Esophagus (tissue), 2 donors: ENCODE results near the gene MAP3K8. TPM values are rescaled to one million over a fixed set of nuclear protein-coding genes. Genes with fewer than 3 reads are reported as not detected.
"Not testable (repeated sequence)": the region's sequence is repeated elsewhere in the genome, so short reads cannot be mapped to it uniquely, and the experiment has no call there.

Experiments used
- H3K27ac ChIP-seq, 2 donors: one replicate each; pipeline ENCODE4 v1.5.1; 2013; ENCODE audit warnings: low read depth in 2 of 2, mild to moderate bottlenecking in 2 of 2, inconsistent platforms in 1 of 2, low read length in 1 of 2, moderate library complexity in 1 of 2
- H3K27me3 ChIP-seq, 2 donors: one replicate each; pipeline ENCODE4 v1.6.1; 2013; ENCODE audit warnings: low read length in 2 of 2, control low read depth in 1 of 2, mild to moderate bottlenecking in 1 of 2; ENCODE audit not compliant: insufficient read depth in 2 of 2, control insufficient read depth in 1 of 2
- H3K36me3 ChIP-seq, 2 donors: one replicate each; pipeline ENCODE4 v1.6.1; 2013; ENCODE audit warnings: low read length in 1 of 2; ENCODE audit not compliant: control insufficient read depth in 2 of 2, insufficient read depth in 2 of 2
- H3K4me1 ChIP-seq, 2 donors: one replicate each; pipeline ENCODE4 v1.6.1; 2013; ENCODE audit warnings: low read length in 1 of 2; ENCODE audit not compliant: control insufficient read depth in 2 of 2, insufficient read depth in 2 of 2
- H3K4me3 ChIP-seq, 2 donors: one replicate each; pipeline ENCODE4 v1.5.1; 2013; ENCODE audit warnings: low read length in 2 of 2, mild to moderate bottlenecking in 2 of 2, low read depth in 1 of 2, moderate library complexity in 1 of 2
- H3K9me3 ChIP-seq, 2 donors: one replicate each; pipeline ENCODE4 v1.6.1; 2013; ENCODE audit warnings: mild to moderate bottlenecking in 2 of 2, low read depth in 1 of 2, low read length in 1 of 2, moderate library complexity in 1 of 2; ENCODE audit not compliant: control insufficient read depth in 2 of 2, insufficient read depth in 1 of 2
- WGBS, 2 donors: extraction: QIAGEN DNeasy Blood & Tissue Kit; methylation state at CpG; one replicate each; pipeline ENCODE4 v1.1.7; 2013; 5-methylcytosine and 5-hydroxymethylcytosine counted together
- polyA plus RNA-seq, 2 donors: library from polyadenylated mRNA; stranded (reverse); fragments of 200-250 nt; gene quantifications; one replicate each; pipeline ENCODE4 v1.2.3, GENCODE V29; 2013
- donor health status: healthy with polysubstance abuse.
- donor health status: Bipolar disorder and iron deficiency.

Gene MAP3K8
- polyA plus RNA-seq, 2 donors: 13.7 to 20.1 TPM

- WGBS, 2 donors: 64 to 74% methylated on average over 4 of the region's 4 CpGs
- Histone ChIP-seq H3K27me3 (no peaks in the 10 kb centered on the region), H3K27ac (no peak overlapping the region), H3K9me3 (no peaks in the 10 kb centered on the region), H3K4me1 (no peaks in the 10 kb centered on the region), H3K4me3 (no peak overlapping the region), H3K36me3 (no peaks in the 10 kb centered on the region)
Observed at GRCh38 chr10:30467651-30468338, 33.8 kb downstream of the MAP3K8 start.

GRCh38 chr10:30472414-30473155 is 38.6 kb downstream of the MAP3K8 start:
- H3K4me1 ChIP-seq: no peaks in the 10 kb centered on the region
- no peak overlapping the region for H3K27ac ChIP-seq
- no peaks in the 10 kb centered on the region for H3K36me3 ChIP-seq
- no peaks in the 10 kb centered on the region for H3K9me3 ChIP-seq
- H3K27me3 ChIP-seq: no peaks in the 10 kb centered on the region
- H3K4me3 ChIP-seq: no peak overlapping the region
- 86 to 90% methylated on average over 4 of the region's 4 CpGs for WGBS, 2 donors

- H3K27me3 ChIP-seq, H3K36me3 ChIP-seq, H3K9me3 ChIP-seq, H3K4me3 ChIP-seq, H3K27ac ChIP-seq, H3K4me1 ChIP-seq: not testable (repeated sequence)
- 71 to 74% methylated on average over 5 of the region's 5 CpGs for WGBS, 2 donors
Observed at GRCh38 chr10:30475515-30475914, 41.5 kb downstream of the MAP3K8 start.

- Histone ChIP-seq H3K4me1 (no peaks in the 10 kb centered on the region), H3K36me3 (no peaks in the 10 kb centered on the region), H3K27ac (no peak overlapping the region), H3K27me3 (no peaks in the 10 kb centered on the region), H3K9me3 (no peaks in the 10 kb centered on the region), H3K4me3 (no peak overlapping the region)
- 79 to 85% methylated on average over 18 of the region's 18 CpGs for WGBS, 2 donors
Observed at GRCh38 chr10:30476511-30477155, 42.6 kb downstream of the MAP3K8 start.

- not testable (repeated sequence) for H3K27ac ChIP-seq, H3K27me3 ChIP-seq, H3K9me3 ChIP-seq, H3K4me1 ChIP-seq, H3K36me3 ChIP-seq, H3K4me3 ChIP-seq
- 80 to 81% methylated on average over 8 of the region's 8 CpGs for WGBS, 2 donors
Observed at GRCh38 chr10:30479513-30479912, 45.5 kb downstream of the MAP3K8 start.

- Histone ChIP-seq H3K4me3 (no peak overlapping the region), H3K4me1 (no peaks in the 10 kb centered on the region), H3K36me3 (no peaks in the 10 kb centered on the region), H3K27me3 (no peaks in the 10 kb centered on the region), H3K27ac (no peak overlapping the region), H3K9me3 (peaks cover 0 to 2% of the 10 kb centered on the region in 2 donors)
Observed at GRCh38 chr10:30481603-30482002, 47.6 kb downstream of the MAP3K8 start.

- H3K4me1 ChIP-seq: peaks cover 0 to 3% of the 10 kb centered on the region in 2 donors
- WGBS, 2 donors: 56 to 62% methylated on average over 6 of the region's 6 CpGs
- no peaks in the 10 kb centered on the region for H3K36me3 ChIP-seq
- peaks cover 0 to 2% of the 10 kb centered on the region in 2 donors for H3K9me3 ChIP-seq
- H3K4me3 ChIP-seq: no peak overlapping the region
- no peak overlapping the region for H3K27ac ChIP-seq
- H3K27me3 ChIP-seq: no peaks in the 10 kb centered on the region
Observed at GRCh38 chr10:30488316-30488715, 54.3 kb downstream of the MAP3K8 start.

GRCh38 chr10:30489346-30489745 is 55.4 kb downstream of the MAP3K8 start:
- H3K27me3 ChIP-seq: no peaks in the 10 kb centered on the region
- H3K9me3 ChIP-seq: no peaks in the 10 kb centered on the region
- H3K4me1 ChIP-seq: peaks cover 0 to 3% of the 10 kb centered on the region in 2 donors
- H3K36me3 ChIP-seq: no peaks in the 10 kb centered on the region
- no peak overlapping the region for H3K4me3 ChIP-seq
- 51 to 58% methylated on average over 7 of the region's 7 CpGs for WGBS, 2 donors
- H3K27ac ChIP-seq: no peak overlapping the region

- no peaks in the 10 kb centered on the region for H3K9me3 ChIP-seq
- peaks cover 0 to 3% of the 10 kb centered on the region in 2 donors for H3K4me1 ChIP-seq
- peak overlapping the region; percentile 70 to 89 for H3K27ac ChIP-seq
- H3K36me3 ChIP-seq: no peaks in the 10 kb centered on the region
- no peaks in the 10 kb centered on the region for H3K27me3 ChIP-seq
- no peak overlapping the region for H3K4me3 ChIP-seq
- 82 to 89% methylated on average over 9 of the region's 9 CpGs for WGBS, 2 donors
Observed at GRCh38 chr10:30490289-30491000, 56.5 kb downstream of the MAP3K8 start.
